Measurements from ENCODE around the gene HNRNPAB.

GRCh38 chr5:178236679-178237078 is 32.3 kb downstream of the HNRNPAB start:
- no peak for TF ChIP-seq TAF1 (IDR thresholded peaks at IDR 0.05; ENCODE audit: borderline replicate concordance, low read depth, low read length)
- no peak for TF ChIP-seq POLR2A (IDR thresholded peaks at IDR 0.05; ENCODE audit: low read depth, low read length)
- no peak for TF ChIP-seq POLR2AphosphoS5 (IDR thresholded peaks at IDR 0.05; ENCODE audit: low read depth, low read length)
